H1 (cell line): ENCODE results near the gene CYP4V2. TPM values are rescaled to one million over a fixed set of nuclear protein-coding genes. Genes with fewer than 3 reads are reported as not detected.

ENCODE experiments used
- HDAC2 ChIP-seq, 2 experiments: fragments of 300-600 bp in 1 of 2; sonication (generic) in 1 of 2; IDR thresholded peaks; 2 replicates each; pipeline ENCODE4 v1.6.1; 2011 to 2012; ENCODE audit warnings: low read depth in 2 of 2, low read length in 2 of 2, mild to moderate bottlenecking in 2 of 2, moderate library complexity in 2 of 2, borderline replicate concordance in 1 of 2, inconsistent platforms in 1 of 2
- KDM4A ChIP-seq: IDR thresholded peaks from one replicate; pipeline ENCODE4 v1.7.1; 2012; ENCODE audit warnings: low read depth, mild to moderate bottlenecking, moderate library complexity, low read length, inconsistent platforms; ENCODE audit not compliant: severe bottlenecking
- MAX ChIP-seq: IDR thresholded peaks from 2 replicates; pipeline ENCODE4 v1.6.1; 2012; ENCODE audit warnings: inconsistent platforms
- POLR2AphosphoS5 ChIP-seq: IDR thresholded peaks from 2 replicates; pipeline ENCODE4 v1.6.1; 2011; ENCODE audit warnings: low read depth, low read length
- RBBP5 ChIP-seq: IDR thresholded peaks from 2 replicates; pipeline ENCODE4 v1.7.1; 2012; ENCODE audit warnings: low read depth, mild to moderate bottlenecking, inconsistent platforms, low read length, moderate library complexity, borderline replicate concordance
- RNF2 ChIP-seq: fragments of 200-900, 300-1000 bp; sonication (generic); IDR thresholded peaks from 2 replicates; pipeline ENCODE4 v1.7.1; 2016; ENCODE audit warnings: borderline replicate concordance, low read depth, mild to moderate bottlenecking, antibody characterized with exemption, low read length; ENCODE audit not compliant: poor library complexity, severe bottlenecking; ENCODE audit errors: missing control alignments
- SIN3A ChIP-seq, 2 experiments: IDR thresholded peaks in 1 of 2; conservative IDR thresholded peaks in 1 of 2; 2 replicates each; pipeline ENCODE4 v1.6.1; 2011 to 2012; ENCODE audit warnings: low read length in 2 of 2, improper control_type of control experiment in 1 of 2, low read depth in 1 of 2, mild to moderate bottlenecking in 1 of 2
- polyA plus RNA-seq, 7 experiments: library from polyadenylated mRNA; depleted of rRNA in 3 of 7; stranded (reverse) in 5 of 7; unstranded in 2 of 7; fragments of >200 nt in 5 of 7; fragments of 200-250 nt in 2 of 7; gene quantifications; 1 replicate in 5 of 7; 2 replicates in 1 of 7; 4 replicates in 1 of 7; pipeline versions ENCODE4 v1.2.1 to v1.2.3, GENCODE V29; 2011 to 2013; ENCODE audit warnings: missing spikeins in 2 of 7, mixed read lengths in 2 of 7
- total RNA-seq: library from RNA; stranded (reverse); fragmentation: NEBNext Ultra II Directional; extraction: Animal tissue kit (Norgen Biotek cat#: 25700); gene quantifications from 2 replicates; pipeline ENCODE4 v1.2.1, GENCODE V29; 2021
- TF ChIP-seq, protein P1 (sequence below): fragments of 300-600 bp; sonication (generic); IDR thresholded peaks from 2 replicates; pipeline ENCODE4 v1.7.1; 2012; ENCODE audit warnings: low read length, moderate library complexity, mild to moderate bottlenecking, inconsistent platforms; ENCODE audit not compliant: insufficient replicate concordance

CYP4V2 gene
- total and polyA plus RNA-seq, 2 of the 8 experiments (the other 6 are each of a cell fraction or from before 2014, with no cell fraction given): 0.65 to 1.0 TPM

DNA sequence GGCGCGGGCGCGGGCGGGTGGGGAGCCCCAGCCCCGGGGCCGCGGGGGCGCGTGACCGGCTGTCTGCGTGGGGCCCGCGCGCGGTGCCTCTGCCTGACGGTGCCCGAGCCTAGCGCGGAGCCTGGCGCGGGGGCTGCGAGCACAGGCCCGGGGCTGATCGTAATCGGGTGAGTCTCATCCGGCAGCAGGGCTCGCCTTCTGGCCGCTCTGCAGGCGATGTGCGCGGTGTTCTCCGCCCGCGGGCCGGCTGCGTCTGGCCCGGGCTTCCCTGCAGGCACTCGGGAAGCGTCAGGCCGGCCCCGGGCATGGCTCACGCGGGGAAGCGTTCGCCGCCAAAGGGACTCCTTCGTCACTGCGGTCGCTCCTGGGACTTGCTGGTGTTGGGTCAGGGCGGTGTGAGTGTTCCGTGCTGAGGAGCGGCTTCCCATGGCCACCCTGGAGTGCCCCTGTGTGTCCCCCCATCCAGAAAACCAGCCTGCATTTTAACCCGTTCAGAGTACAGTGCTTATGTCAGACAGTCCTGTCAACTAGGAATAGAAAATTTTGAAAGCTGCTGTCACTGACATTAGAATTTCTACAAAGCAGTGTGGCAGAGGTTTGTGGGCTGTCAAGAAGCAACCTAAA is 46.3 kb upstream of the CYP4V2 start (continued):
- TF ChIP-seq RBBP5: 0 out of 2 replicates have a peak, but pooled peaks have one; percentile 42
- TF ChIP-seq, protein P1, sequence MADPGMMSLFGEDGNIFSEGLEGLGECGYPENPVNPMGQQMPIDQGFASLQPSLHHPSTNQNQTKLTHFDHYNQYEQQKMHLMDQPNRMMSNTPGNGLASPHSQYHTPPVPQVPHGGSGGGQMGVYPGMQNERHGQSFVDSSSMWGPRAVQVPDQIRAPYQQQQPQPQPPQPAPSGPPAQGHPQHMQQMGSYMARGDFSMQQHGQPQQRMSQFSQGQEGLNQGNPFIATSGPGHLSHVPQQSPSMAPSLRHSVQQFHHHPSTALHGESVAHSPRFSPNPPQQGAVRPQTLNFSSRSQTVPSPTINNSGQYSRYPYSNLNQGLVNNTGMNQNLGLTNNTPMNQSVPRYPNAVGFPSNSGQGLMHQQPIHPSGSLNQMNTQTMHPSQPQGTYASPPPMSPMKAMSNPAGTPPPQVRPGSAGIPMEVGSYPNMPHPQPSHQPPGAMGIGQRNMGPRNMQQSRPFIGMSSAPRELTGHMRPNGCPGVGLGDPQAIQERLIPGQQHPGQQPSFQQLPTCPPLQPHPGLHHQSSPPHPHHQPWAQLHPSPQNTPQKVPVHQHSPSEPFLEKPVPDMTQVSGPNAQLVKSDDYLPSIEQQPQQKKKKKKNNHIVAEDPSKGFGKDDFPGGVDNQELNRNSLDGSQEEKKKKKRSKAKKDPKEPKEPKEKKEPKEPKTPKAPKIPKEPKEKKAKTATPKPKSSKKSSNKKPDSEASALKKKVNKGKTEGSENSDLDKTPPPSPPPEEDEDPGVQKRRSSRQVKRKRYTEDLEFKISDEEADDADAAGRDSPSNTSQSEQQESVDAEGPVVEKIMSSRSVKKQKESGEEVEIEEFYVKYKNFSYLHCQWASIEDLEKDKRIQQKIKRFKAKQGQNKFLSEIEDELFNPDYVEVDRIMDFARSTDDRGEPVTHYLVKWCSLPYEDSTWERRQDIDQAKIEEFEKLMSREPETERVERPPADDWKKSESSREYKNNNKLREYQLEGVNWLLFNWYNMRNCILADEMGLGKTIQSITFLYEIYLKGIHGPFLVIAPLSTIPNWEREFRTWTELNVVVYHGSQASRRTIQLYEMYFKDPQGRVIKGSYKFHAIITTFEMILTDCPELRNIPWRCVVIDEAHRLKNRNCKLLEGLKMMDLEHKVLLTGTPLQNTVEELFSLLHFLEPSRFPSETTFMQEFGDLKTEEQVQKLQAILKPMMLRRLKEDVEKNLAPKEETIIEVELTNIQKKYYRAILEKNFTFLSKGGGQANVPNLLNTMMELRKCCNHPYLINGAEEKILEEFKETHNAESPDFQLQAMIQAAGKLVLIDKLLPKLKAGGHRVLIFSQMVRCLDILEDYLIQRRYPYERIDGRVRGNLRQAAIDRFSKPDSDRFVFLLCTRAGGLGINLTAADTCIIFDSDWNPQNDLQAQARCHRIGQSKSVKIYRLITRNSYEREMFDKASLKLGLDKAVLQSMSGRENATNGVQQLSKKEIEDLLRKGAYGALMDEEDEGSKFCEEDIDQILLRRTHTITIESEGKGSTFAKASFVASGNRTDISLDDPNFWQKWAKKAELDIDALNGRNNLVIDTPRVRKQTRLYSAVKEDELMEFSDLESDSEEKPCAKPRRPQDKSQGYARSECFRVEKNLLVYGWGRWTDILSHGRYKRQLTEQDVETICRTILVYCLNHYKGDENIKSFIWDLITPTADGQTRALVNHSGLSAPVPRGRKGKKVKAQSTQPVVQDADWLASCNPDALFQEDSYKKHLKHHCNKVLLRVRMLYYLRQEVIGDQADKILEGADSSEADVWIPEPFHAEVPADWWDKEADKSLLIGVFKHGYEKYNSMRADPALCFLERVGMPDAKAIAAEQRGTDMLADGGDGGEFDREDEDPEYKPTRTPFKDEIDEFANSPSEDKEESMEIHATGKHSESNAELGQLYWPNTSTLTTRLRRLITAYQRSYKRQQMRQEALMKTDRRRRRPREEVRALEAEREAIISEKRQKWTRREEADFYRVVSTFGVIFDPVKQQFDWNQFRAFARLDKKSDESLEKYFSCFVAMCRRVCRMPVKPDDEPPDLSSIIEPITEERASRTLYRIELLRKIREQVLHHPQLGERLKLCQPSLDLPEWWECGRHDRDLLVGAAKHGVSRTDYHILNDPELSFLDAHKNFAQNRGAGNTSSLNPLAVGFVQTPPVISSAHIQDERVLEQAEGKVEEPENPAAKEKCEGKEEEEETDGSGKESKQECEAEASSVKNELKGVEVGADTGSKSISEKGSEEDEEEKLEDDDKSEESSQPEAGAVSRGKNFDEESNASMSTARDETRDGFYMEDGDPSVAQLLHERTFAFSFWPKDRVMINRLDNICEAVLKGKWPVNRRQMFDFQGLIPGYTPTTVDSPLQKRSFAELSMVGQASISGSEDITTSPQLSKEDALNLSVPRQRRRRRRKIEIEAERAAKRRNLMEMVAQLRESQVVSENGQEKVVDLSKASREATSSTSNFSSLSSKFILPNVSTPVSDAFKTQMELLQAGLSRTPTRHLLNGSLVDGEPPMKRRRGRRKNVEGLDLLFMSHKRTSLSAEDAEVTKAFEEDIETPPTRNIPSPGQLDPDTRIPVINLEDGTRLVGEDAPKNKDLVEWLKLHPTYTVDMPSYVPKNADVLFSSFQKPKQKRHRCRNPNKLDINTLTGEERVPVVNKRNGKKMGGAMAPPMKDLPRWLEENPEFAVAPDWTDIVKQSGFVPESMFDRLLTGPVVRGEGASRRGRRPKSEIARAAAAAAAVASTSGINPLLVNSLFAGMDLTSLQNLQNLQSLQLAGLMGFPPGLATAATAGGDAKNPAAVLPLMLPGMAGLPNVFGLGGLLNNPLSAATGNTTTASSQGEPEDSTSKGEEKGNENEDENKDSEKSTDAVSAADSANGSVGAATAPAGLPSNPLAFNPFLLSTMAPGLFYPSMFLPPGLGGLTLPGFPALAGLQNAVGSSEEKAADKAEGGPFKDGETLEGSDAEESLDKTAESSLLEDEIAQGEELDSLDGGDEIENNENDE: no peak
- no peak for TF ChIP-seq POLR2AphosphoS5
- TF ChIP-seq SIN3A (conservative IDR thresholded peaks at IDR 0.05 in 1 of 2, IDR thresholded peaks at IDR 0.05 in 1 of 2; ENCODE audit: low read depth in 1 of 2, low read length in 2 of 2): peak in 1 of 2 experiments; percentile 44; a peak in 1 of 4 replicates
- no peak for TF ChIP-seq HDAC2 (IDR thresholded peaks at IDR 0.05; ENCODE audit: borderline replicate concordance in 1 of 2, low read depth in 2 of 2, low read length in 2 of 2)
- TF ChIP-seq MAX: no peak
- TF ChIP-seq KDM4A: no peak
- TF ChIP-seq RNF2: no peak
